Stimulated activated CD4-positive, alpha-beta T cell treated with anti-CD3 and anti-CD28 coated beads, Interleukin-2, amount 100 ng/mL, for 48 hours (primary cell): ENCODE data around the gene TRMT13.
"Not testable (repeated sequence)": the region's sequence is repeated elsewhere in the genome, so short reads cannot be mapped to it uniquely, and the experiment has no call there.

Source experiments
- DNase-seq, 2 donors: peaks; one replicate each; pipeline ENCODE4 v3.0.0-alpha.2; 2020

TRMT13 gene

GRCh38 chr1:100164216-100164615 lies 31.3 kb downstream of the TRMT13 start:
- no peak for DNase-seq

GRCh38 chr1:100164702-100165101 lies 31.7 kb downstream of the TRMT13 start:
- no peak for DNase-seq

GRCh38 chr1:100168051-100168450 lies 35.1 kb downstream of the TRMT13 start:
- no peak for DNase-seq

- no peak for DNase-seq
These were observed 44.5 kb downstream of the TRMT13 start for GRCh38 chr1:100177295-100178041.

DNA sequence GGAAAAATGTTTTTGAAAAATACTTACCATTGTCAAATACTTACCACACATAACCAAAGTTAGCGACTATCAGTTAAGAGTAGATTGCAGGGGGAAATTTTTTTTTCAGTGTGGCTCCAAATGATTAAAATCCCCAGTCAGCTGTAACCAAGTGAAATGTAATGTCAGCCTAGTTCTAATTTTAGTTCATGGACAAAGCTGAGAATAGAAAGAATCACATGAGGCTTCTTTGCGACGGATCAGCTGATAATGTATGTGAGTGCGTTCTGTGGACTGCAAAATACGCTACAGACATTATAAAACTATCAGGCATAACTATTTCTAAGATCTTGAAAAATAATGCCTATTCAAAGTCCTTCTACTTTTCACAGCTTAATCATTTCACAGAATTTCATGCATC lies 45.1 kb downstream of the TRMT13 start, which contains the start of gene LRRC39:
Gene LRRC39, minus strand, starts transcription at position 166 of the 400 bp plus-strand sequence. CDS start 9,740 bp downstream, outside the sequence.
- no peak for DNase-seq

DNA sequence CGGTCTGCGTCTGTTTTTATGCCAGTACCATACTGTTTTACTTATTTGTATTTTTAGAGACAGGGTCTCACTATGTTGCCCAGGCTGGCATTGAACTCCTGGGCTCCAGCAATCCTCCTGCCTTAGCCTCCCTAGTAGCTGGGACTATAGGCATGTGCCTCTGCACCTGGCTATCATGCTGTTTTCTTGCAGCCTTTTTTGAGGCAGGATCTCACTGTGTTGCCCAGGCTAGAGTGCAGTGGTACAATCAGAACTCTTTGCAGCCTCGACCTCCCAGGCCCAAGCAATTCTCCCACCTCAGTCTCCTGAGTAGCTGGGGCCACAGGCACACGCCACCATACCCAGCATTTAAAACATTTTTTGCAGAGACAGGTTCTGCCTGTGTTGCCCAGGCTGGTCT lies 50.4 kb downstream of the TRMT13 start:
- no peak for DNase-seq

DNA sequence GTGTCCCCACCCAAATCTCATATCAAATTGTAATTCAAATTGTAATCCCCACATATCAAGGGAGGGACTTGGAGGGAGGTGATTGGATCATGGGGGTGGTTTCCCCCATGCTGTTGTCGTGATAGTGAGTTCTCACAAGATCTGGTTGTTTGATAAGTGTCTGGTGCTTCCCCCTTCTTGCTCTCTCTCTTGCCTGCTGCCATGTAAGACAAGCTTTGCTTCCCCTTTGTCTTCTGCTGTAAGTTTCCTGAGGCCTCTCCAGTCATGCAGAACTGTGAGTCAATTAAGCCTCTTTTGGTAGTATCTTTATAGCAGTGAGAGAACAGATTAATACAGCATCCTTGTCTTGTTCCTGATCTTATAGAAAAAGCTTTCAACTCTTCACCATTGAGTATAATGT lies 51.6 kb downstream of the TRMT13 start:
- DNase-seq: no peak

DNA sequence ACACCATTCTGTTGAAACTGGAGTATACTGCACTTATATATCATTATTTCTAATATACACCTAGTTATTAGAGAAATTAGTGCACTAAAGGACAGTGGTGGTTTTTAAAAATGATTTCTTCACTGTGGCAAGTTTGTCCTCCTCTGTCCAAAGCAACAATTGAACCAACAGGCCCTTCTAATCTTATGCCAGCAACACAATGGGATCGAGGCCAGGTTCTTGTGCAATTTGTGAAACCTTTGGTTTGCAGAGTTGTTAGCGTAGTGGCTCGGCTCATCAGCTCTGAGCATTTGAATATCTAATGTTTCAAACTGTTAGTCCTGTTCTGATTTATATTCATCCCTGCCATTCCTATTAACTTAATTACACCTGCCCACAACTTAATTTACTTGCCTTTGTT lies 54.9 kb downstream of the TRMT13 start:
- DNase-seq: no peak

- no peak for DNase-seq
These were observed 55.7 kb downstream of the TRMT13 start for GRCh38 chr1:100188617-100189016.

- no peak for DNase-seq
These were observed 65.6 kb downstream of the TRMT13 start for GRCh38 chr1:100198596-100198995.

- DNase-seq: not testable (repeated sequence)
These were observed 67.1 kb downstream of the TRMT13 start for GRCh38 chr1:100200060-100200459.
